K562 (cell line): ENCODE data around the gene ITPR1. TPM values are rescaled to one million over a fixed set of nuclear protein-coding genes. Genes with fewer than 3 reads are reported as not detected.
A peak's percentile ranks its signal among the peaks of the same experiment; 100 is the strongest.

Experiments used
- BRD4 ChIP-seq: fragments of 200-600 bp; sonication (generic); IDR thresholded peaks from 2 replicates; pipeline ENCODE4 v1.6.1; 2017; ENCODE audit warnings: inconsistent platforms
- BRD9 ChIP-seq: fragments of 450-650 bp; IDR thresholded peaks from 2 replicates; pipeline ENCODE4 v1.6.1; 2018; ENCODE audit warnings: low read depth; ENCODE audit not compliant: partially characterized antibody
- CBFB ChIP-seq: sonication (generic); formaldehyde crosslinking; IDR thresholded peaks from 2 replicates; pipeline ENCODE4 v1.4.0; 2020; ENCODE audit warnings: mild to moderate bottlenecking, missing genetic modification reagents
- CCNT2 ChIP-seq: IDR thresholded peaks from 2 replicates; pipeline ENCODE4 v1.6.1; 2011; ENCODE audit warnings: borderline replicate concordance, low read depth, mild to moderate bottlenecking, moderate library complexity, mixed read lengths, low read length; ENCODE audit not compliant: insufficient read length; ENCODE audit errors: extremely low read depth
- FIP1L1 ChIP-seq: fragments of 200-400 bp; formaldehyde crosslinking; IDR thresholded peaks from 2 replicates; pipeline ENCODE4 v1.6.1; 2018; ENCODE audit warnings: mild to moderate bottlenecking, low read depth, low read length; ENCODE audit not compliant: poor library complexity, severe bottlenecking
- GATA2 ChIP-seq: sonication (generic); formaldehyde crosslinking; IDR thresholded peaks from 2 replicates; pipeline ENCODE4 v1.4.0; 2020; ENCODE audit warnings: mild to moderate bottlenecking, missing genetic modification reagents
- GATAD2A ChIP-seq: fragments of 450-650 bp; IDR thresholded peaks from 2 replicates; pipeline ENCODE4 v1.6.1; 2017
- MED1 ChIP-seq: sonication (generic); formaldehyde crosslinking; IDR thresholded peaks from 2 replicates; pipeline ENCODE4 v1.8.1; 2023; ENCODE audit warnings: missing genetic modification reagents, borderline replicate concordance
- NCOA6 ChIP-seq: fragments of 450-650 bp; IDR thresholded peaks from 2 replicates; pipeline ENCODE4 v1.6.1; 2017; ENCODE audit warnings: mild to moderate bottlenecking
- NFYB ChIP-seq: IDR thresholded peaks from 2 replicates; pipeline ENCODE4 v1.6.1; 2011; ENCODE audit warnings: mild to moderate bottlenecking, moderate library complexity; ENCODE audit not compliant: insufficient read length; ENCODE audit errors: extremely low read depth
- ZFX ChIP-seq: sonication (generic); formaldehyde crosslinking; IDR thresholded peaks from 2 replicates; pipeline ENCODE4 v1.8.0; 2022; ENCODE audit warnings: mild to moderate bottlenecking, missing genetic modification reagents, moderate library complexity
- ZNF384 ChIP-seq: IDR thresholded peaks from 2 replicates; pipeline ENCODE4 v1.6.1; 2012; ENCODE audit warnings: low read depth, low read length, improper control_type of control experiment
- ZNF764 ChIP-seq: fragments of 250-450 bp; sonication (Bioruptor Pico); IDR thresholded peaks from 2 replicates; pipeline ENCODE4 v1.4.0; 2020; ENCODE audit warnings: low read depth, mild to moderate bottlenecking, moderate library complexity
- polyA plus RNA-seq, 8 experiments: library from polyadenylated mRNA; depleted of rRNA in 4 of 8; stranded (reverse) in 5 of 8; unstranded in 3 of 8; fragments of >200 nt; fragmentation: Nextera tagmentation in 2 of 8; fragmentation: Illumina TruSeq in 1 of 8; extraction: Ambion mirVana in 2 of 8; extraction: Trizol in 1 of 8; gene quantifications; 2 replicates each; pipeline versions ENCODE4 v1.2.1 to v1.2.3, GENCODE V29; 2011 to 2014; ENCODE audit warnings: inconsistent platforms in 1 of 8, missing spikeins in 1 of 8
- total RNA-seq, 7 experiments: library from RNA; depleted of rRNA in 6 of 7; stranded (reverse); fragments of >200 nt in 6 of 7; fragmentation: Illumina TruSeq in 2 of 7; extraction: Trizol in 2 of 7; gene quantifications; 2 replicates each; pipeline versions ENCODE4 v1.2.1 to v1.2.3, GENCODE V29; 2011 to 2021; ENCODE audit warnings: low replicate concordance in 1 of 7
- TF ChIP-seq, protein P1 (sequence below): fragments of 250-450 bp; sonication (Bioruptor Pico); IDR thresholded peaks from 2 replicates; pipeline ENCODE4 v1.5.0; 2020; ENCODE audit warnings: mild to moderate bottlenecking, borderline replicate concordance
- TF ChIP-seq, protein P2 (sequence below): fragments of 450-650 bp; conservative IDR thresholded peaks from 2 replicates; pipeline ENCODE4 v1.6.1; 2016; ENCODE audit warnings: missing genetic modification characterization, low read depth, mild to moderate bottlenecking, missing compliant biosample characterization, moderate library complexity
- TF ChIP-seq, protein P3 (sequence below): fragments of 250-450 bp; sonication (Bioruptor Pico); IDR thresholded peaks from 2 replicates; pipeline ENCODE4 v1.4.0; 2020; ENCODE audit warnings: mild to moderate bottlenecking, moderate library complexity, borderline replicate concordance
- TF ChIP-seq, protein P4 (sequence below): sonication (generic); formaldehyde crosslinking; IDR thresholded peaks from 2 replicates; pipeline ENCODE4 v1.9.0; 2022; ENCODE audit warnings: mild to moderate bottlenecking, missing genetic modification reagents
- TF ChIP-seq, protein P5 (sequence below), 2 experiments: fragments of 150-350 bp in 1 of 2; IDR thresholded peaks; 2 replicates each; pipeline ENCODE4 v1.6.1; 2012 to 2016; ENCODE audit warnings: low read depth in 2 of 2, low read length in 2 of 2, mild to moderate bottlenecking in 1 of 2, moderate library complexity in 1 of 2

ITPR1 gene
- total and polyA plus RNA-seq, 9 of the 15 experiments (the other 6 are each of a cell fraction or from before 2014, with no cell fraction given), result 22.4 to 40.0 (median 27.4) TPM

DNA sequence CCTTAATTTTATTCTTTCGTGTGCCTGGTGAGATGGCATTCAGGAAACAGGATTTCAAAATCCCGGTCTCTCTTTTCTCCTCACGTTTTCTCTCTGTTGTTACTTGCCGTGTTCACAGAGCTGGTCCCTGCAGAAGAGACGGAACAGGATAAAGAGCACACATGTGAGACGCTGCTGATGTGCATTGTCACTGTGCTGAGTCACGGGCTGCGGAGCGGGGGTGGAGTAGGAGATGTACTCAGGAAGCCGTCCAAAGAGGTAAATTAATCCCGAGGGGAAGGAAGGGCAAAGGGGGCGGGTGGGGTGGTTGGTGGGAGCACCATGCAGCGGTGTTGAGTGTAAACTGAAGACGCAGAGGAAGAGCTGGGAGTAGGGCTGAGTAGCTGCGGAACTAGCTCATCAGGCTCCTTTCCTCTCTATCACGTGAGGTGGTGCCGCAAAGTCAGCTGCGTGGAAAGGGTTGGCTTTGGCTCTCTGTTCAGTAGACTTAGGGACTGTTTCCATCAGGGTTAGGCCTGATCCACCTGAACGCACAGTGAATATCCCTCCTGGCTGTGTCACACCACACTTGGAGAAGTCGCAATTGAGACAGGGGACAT is 321.3 kb downstream of the ITPR1 start (continued):
- TF ChIP-seq CCNT2, result peak; percentile 64
- peak; percentile 61 for TF ChIP-seq BRD4
- TF ChIP-seq GATAD2A, result peak; percentile 86
- TF ChIP-seq CBFB (CRISPR knock-in tag), result no peak
- TF ChIP-seq ZNF764 (CRISPR knock-in tag), result no peak
- TF ChIP-seq ZNF384, result no peak
- no peak for TF ChIP-seq NFYB
- no peak for TF ChIP-seq ZFX
- no peak for TF ChIP-seq NCOA6
- TF ChIP-seq, protein P1, sequence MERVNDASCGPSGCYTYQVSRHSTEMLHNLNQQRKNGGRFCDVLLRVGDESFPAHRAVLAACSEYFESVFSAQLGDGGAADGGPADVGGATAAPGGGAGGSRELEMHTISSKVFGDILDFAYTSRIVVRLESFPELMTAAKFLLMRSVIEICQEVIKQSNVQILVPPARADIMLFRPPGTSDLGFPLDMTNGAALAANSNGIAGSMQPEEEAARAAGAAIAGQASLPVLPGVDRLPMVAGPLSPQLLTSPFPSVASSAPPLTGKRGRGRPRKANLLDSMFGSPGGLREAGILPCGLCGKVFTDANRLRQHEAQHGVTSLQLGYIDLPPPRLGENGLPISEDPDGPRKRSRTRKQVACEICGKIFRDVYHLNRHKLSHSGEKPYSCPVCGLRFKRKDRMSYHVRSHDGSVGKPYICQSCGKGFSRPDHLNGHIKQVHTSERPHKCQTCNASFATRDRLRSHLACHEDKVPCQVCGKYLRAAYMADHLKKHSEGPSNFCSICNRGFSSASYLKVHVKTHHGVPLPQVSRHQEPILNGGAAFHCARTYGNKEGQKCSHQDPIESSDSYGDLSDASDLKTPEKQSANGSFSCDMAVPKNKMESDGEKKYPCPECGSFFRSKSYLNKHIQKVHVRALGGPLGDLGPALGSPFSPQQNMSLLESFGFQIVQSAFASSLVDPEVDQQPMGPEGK (CRISPR knock-in tag), result 0 out of 2 replicates have a peak, but pooled peaks have one; percentile 13
- no peak for TF ChIP-seq FIP1L1
- TF ChIP-seq, protein P2, sequence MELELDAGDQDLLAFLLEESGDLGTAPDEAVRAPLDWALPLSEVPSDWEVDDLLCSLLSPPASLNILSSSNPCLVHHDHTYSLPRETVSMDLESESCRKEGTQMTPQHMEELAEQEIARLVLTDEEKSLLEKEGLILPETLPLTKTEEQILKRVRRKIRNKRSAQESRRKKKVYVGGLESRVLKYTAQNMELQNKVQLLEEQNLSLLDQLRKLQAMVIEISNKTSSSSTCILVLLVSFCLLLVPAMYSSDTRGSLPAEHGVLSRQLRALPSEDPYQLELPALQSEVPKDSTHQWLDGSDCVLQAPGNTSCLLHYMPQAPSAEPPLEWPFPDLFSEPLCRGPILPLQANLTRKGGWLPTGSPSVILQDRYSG (tag), result no peak
- TF ChIP-seq BRD9, result no peak
- TF ChIP-seq, protein P3, sequence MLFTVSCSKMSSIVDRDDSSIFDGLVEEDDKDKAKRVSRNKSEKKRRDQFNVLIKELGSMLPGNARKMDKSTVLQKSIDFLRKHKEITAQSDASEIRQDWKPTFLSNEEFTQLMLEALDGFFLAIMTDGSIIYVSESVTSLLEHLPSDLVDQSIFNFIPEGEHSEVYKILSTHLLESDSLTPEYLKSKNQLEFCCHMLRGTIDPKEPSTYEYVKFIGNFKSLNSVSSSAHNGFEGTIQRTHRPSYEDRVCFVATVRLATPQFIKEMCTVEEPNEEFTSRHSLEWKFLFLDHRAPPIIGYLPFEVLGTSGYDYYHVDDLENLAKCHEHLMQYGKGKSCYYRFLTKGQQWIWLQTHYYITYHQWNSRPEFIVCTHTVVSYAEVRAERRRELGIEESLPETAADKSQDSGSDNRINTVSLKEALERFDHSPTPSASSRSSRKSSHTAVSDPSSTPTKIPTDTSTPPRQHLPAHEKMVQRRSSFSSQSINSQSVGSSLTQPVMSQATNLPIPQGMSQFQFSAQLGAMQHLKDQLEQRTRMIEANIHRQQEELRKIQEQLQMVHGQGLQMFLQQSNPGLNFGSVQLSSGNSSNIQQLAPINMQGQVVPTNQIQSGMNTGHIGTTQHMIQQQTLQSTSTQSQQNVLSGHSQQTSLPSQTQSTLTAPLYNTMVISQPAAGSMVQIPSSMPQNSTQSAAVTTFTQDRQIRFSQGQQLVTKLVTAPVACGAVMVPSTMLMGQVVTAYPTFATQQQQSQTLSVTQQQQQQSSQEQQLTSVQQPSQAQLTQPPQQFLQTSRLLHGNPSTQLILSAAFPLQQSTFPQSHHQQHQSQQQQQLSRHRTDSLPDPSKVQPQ (CRISPR knock-in tag), result no peak
- no peak for TF ChIP-seq MED1
- TF ChIP-seq, protein P4, sequence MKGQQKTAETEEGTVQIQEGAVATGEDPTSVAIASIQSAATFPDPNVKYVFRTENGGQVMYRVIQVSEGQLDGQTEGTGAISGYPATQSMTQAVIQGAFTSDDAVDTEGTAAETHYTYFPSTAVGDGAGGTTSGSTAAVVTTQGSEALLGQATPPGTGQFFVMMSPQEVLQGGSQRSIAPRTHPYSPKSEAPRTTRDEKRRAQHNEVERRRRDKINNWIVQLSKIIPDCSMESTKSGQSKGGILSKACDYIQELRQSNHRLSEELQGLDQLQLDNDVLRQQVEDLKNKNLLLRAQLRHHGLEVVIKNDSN, result peak; percentile 96
- TF ChIP-seq, protein P5, sequence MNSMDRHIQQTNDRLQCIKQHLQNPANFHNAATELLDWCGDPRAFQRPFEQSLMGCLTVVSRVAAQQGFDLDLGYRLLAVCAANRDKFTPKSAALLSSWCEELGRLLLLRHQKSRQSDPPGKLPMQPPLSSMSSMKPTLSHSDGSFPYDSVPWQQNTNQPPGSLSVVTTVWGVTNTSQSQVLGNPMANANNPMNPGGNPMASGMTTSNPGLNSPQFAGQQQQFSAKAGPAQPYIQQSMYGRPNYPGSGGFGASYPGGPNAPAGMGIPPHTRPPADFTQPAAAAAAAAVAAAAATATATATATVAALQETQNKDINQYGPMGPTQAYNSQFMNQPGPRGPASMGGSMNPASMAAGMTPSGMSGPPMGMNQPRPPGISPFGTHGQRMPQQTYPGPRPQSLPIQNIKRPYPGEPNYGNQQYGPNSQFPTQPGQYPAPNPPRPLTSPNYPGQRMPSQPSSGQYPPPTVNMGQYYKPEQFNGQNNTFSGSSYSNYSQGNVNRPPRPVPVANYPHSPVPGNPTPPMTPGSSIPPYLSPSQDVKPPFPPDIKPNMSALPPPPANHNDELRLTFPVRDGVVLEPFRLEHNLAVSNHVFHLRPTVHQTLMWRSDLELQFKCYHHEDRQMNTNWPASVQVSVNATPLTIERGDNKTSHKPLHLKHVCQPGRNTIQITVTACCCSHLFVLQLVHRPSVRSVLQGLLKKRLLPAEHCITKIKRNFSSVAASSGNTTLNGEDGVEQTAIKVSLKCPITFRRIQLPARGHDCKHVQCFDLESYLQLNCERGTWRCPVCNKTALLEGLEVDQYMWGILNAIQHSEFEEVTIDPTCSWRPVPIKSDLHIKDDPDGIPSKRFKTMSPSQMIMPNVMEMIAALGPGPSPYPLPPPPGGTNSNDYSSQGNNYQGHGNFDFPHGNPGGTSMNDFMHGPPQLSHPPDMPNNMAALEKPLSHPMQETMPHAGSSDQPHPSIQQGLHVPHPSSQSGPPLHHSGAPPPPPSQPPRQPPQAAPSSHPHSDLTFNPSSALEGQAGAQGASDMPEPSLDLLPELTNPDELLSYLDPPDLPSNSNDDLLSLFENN (IDR thresholded peaks at IDR 0.05; ENCODE audit: low read depth in 2 of 2, low read length in 2 of 2), result peak in 1 of 2 experiments; percentile 62; a peak in 2 of 4 replicates
- TF ChIP-seq GATA2 (CRISPR knock-in tag), result no peak
